ENCODE measurements around the gene HORMAD2. TPM values are rescaled to one million over a fixed set of nuclear protein-coding genes. Genes with fewer than 3 reads are reported as not detected.

The HORMAD2 gene
- total RNA-seq, 1 experiment from 2014 or later = not detected

- TF ChIP-seq FOXK1 (CRISPR knock-in tag; IDR thresholded peaks at IDR 0.05) (no peak), AFF4 (CRISPR knock-in tag; IDR thresholded peaks at IDR 0.05; ENCODE audit: borderline replicate concordance) (no peak), NFYB (CRISPR knock-in tag; conservative IDR thresholded peaks at IDR 0.05; ENCODE audit: low read depth) (no peak), SP1 (CRISPR knock-in tag; conservative IDR thresholded peaks at IDR 0.05) (no peak)
- TF ChIP-seq, protein P1, sequence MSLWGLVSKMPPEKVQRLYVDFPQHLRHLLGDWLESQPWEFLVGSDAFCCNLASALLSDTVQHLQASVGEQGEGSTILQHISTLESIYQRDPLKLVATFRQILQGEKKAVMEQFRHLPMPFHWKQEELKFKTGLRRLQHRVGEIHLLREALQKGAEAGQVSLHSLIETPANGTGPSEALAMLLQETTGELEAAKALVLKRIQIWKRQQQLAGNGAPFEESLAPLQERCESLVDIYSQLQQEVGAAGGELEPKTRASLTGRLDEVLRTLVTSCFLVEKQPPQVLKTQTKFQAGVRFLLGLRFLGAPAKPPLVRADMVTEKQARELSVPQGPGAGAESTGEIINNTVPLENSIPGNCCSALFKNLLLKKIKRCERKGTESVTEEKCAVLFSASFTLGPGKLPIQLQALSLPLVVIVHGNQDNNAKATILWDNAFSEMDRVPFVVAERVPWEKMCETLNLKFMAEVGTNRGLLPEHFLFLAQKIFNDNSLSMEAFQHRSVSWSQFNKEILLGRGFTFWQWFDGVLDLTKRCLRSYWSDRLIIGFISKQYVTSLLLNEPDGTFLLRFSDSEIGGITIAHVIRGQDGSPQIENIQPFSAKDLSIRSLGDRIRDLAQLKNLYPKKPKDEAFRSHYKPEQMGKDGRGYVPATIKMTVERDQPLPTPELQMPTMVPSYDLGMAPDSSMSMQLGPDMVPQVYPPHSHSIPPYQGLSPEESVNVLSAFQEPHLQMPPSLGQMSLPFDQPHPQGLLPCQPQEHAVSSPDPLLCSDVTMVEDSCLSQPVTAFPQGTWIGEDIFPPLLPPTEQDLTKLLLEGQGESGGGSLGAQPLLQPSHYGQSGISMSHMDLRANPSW (CRISPR knock-in tag; conservative IDR thresholded peaks at IDR 0.05; ENCODE audit: low read depth) = no peak
Observed at GRCh38 chr22:30197389-30197788, 117.1 kb downstream of the HORMAD2 start (continued).

GRCh38 chr22:30198152-30198825, 118.0 kb downstream of the HORMAD2 start:
- H3K4me3 Mint-ChIP-seq = no peak overlapping the region
- no peak overlapping the region for H3K27ac Mint-ChIP-seq
- 0 out of 2 replicates have a peak, but pooled peaks cover 3% of the 10 kb centered on the region for H3K9me3 Mint-ChIP-seq
- no peaks in the 10 kb centered on the region for H3K27me3 Mint-ChIP-seq (ENCODE audit: low read depth)
- ChIA-PET POLR2A (interaction anchor here (0.7 kb wide), 1 partner anchor 118 kb away, joined by 4 read pairs; no protein-coding TSS in a partner anchor), CTCF (interaction anchor here (0.5 to 2.1 kb wide), 4 partner anchors 9 to 193 kb away, joined by 3 to 6 read pairs (median 4); no protein-coding TSS in a partner anchor)
- no peaks in the 10 kb centered on the region for H3K36me3 Mint-ChIP-seq
- peaks cover 32% of the 10 kb centered on the region for H3K4me1 Mint-ChIP-seq
- no peak for DNase-seq (ENCODE audit: low spot score)
- no peak for ATAC-seq
- no peak for TF ChIP-seq NR1H2 (CRISPR knock-in tag; IDR thresholded peaks at IDR 0.05)
- TF ChIP-seq ELF4 (CRISPR knock-in tag; IDR thresholded peaks at IDR 0.05; ENCODE audit: low read depth) = no peak
- no peak for TF ChIP-seq RORB (CRISPR knock-in tag; IDR thresholded peaks at IDR 0.05)
- TF ChIP-seq EMX1 (CRISPR knock-in tag; IDR thresholded peaks at IDR 0.05) = no peak
- no peak for TF ChIP-seq MXD4 (CRISPR knock-in tag; IDR thresholded peaks at IDR 0.05; ENCODE audit: borderline replicate concordance)
- TF ChIP-seq IRF1 (CRISPR knock-in tag; IDR thresholded peaks at IDR 0.05) = no peak
- TF ChIP-seq, protein P2, sequence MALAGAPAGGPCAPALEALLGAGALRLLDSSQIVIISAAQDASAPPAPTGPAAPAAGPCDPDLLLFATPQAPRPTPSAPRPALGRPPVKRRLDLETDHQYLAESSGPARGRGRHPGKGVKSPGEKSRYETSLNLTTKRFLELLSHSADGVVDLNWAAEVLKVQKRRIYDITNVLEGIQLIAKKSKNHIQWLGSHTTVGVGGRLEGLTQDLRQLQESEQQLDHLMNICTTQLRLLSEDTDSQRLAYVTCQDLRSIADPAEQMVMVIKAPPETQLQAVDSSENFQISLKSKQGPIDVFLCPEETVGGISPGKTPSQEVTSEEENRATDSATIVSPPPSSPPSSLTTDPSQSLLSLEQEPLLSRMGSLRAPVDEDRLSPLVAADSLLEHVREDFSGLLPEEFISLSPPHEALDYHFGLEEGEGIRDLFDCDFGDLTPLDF (CRISPR knock-in tag; IDR thresholded peaks at IDR 0.05) = no peak
- no peak for TF ChIP-seq ERG (CRISPR knock-in tag; IDR thresholded peaks at IDR 0.05)
- TF ChIP-seq CTCF (IDR thresholded peaks at IDR 0.05) = no peak
- no peak for TF ChIP-seq ZNF317 (CRISPR knock-in tag; IDR thresholded peaks at IDR 0.05; ENCODE audit: borderline replicate concordance, low read depth)
- TF ChIP-seq KAT7 (CRISPR knock-in tag; IDR thresholded peaks at IDR 0.05; ENCODE audit: borderline replicate concordance) = no peak
- TF ChIP-seq ZNF232 (CRISPR knock-in tag; IDR thresholded peaks at IDR 0.05) = no peak
- TF ChIP-seq ATF1 (CRISPR knock-in tag; IDR thresholded peaks at IDR 0.05) = no peak
- no peak for TF ChIP-seq ATF6 (CRISPR knock-in tag; IDR thresholded peaks at IDR 0.05)
- TF ChIP-seq, protein P3, sequence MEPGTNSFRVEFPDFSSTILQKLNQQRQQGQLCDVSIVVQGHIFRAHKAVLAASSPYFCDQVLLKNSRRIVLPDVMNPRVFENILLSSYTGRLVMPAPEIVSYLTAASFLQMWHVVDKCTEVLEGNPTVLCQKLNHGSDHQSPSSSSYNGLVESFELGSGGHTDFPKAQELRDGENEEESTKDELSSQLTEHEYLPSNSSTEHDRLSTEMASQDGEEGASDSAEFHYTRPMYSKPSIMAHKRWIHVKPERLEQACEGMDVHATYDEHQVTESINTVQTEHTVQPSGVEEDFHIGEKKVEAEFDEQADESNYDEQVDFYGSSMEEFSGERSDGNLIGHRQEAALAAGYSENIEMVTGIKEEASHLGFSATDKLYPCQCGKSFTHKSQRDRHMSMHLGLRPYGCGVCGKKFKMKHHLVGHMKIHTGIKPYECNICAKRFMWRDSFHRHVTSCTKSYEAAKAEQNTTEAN (CRISPR knock-in tag; IDR thresholded peaks at IDR 0.05) = no peak
